HL-60 (cell line): ENCODE results near the gene DYRK1B.

ENCODE experiments used
- DNase-seq, 2 experiments: peaks; one replicate each; pipeline ENCODE4 v3.0.0-alpha.2; 2010 to 2020; ENCODE audit warnings: low read depth in 1 of 2, low spot score in 1 of 2
- H3K27ac ChIP-seq: fragments of 250-450 bp; sonication (Bioruptor Pico); replicated peaks from 2 replicates; pipeline ENCODE4 v1.5.1; 2020; ENCODE audit warnings: mild to moderate bottlenecking, moderate library complexity
- H3K27me3 ChIP-seq: fragments of 250-450 bp; sonication (Bioruptor Pico); 2 replicates; pipeline ENCODE4 v1.5.1; 2021; ENCODE audit warnings: mild to moderate bottlenecking, moderate library complexity; ENCODE audit not compliant: insufficient read depth, poor library complexity, severe bottlenecking
- H3K4me3 ChIP-seq: replicated peaks from 2 replicates; pipeline ENCODE4 v1.5.1; 2011; ENCODE audit warnings: mild to moderate bottlenecking, control low read depth, low read length; ENCODE audit not compliant: insufficient read depth
- GABPA ChIP-seq: IDR thresholded peaks from 2 replicates; pipeline ENCODE4 v1.6.1; 2012; ENCODE audit warnings: low read depth
- POLR2AphosphoS5 ChIP-seq: IDR thresholded peaks from 2 replicates; pipeline ENCODE4 v1.6.1; 2012; ENCODE audit warnings: low read depth
- REST ChIP-seq: IDR thresholded peaks from 2 replicates; pipeline ENCODE4 v1.6.1; 2012; ENCODE audit warnings: low read depth; ENCODE audit not compliant: insufficient replicate concordance
- SPI1 ChIP-seq: IDR thresholded peaks from 2 replicates; pipeline ENCODE4 v1.6.1; 2012; ENCODE audit warnings: low read depth, mild to moderate bottlenecking, borderline replicate concordance
- TF ChIP-seq, protein P1 (sequence below): IDR thresholded peaks from one replicate; pipeline ENCODE4 v1.5.1; 2011; ENCODE audit warnings: low read length, control low read depth, inconsistent platforms; ENCODE audit not compliant: insufficient read depth

The DYRK1B gene

GRCh38 chr19:39839678-39840327, 5.8 kb upstream of the DYRK1B start:
- DNase-seq = no peak
- Histone ChIP-seq H3K27me3 (no peaks in the 10 kb centered on the region), H3K27ac (no peak overlapping the region), H3K4me3 (no peak overlapping the region)
- TF ChIP-seq POLR2AphosphoS5 = no peak
- TF ChIP-seq, protein P1, sequence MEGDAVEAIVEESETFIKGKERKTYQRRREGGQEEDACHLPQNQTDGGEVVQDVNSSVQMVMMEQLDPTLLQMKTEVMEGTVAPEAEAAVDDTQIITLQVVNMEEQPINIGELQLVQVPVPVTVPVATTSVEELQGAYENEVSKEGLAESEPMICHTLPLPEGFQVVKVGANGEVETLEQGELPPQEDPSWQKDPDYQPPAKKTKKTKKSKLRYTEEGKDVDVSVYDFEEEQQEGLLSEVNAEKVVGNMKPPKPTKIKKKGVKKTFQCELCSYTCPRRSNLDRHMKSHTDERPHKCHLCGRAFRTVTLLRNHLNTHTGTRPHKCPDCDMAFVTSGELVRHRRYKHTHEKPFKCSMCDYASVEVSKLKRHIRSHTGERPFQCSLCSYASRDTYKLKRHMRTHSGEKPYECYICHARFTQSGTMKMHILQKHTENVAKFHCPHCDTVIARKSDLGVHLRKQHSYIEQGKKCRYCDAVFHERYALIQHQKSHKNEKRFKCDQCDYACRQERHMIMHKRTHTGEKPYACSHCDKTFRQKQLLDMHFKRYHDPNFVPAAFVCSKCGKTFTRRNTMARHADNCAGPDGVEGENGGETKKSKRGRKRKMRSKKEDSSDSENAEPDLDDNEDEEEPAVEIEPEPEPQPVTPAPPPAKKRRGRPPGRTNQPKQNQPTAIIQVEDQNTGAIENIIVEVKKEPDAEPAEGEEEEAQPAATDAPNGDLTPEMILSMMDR = no peak
- TF ChIP-seq GABPA = no peak
- TF ChIP-seq REST = no peak
- no peak for TF ChIP-seq SPI1

DNA sequence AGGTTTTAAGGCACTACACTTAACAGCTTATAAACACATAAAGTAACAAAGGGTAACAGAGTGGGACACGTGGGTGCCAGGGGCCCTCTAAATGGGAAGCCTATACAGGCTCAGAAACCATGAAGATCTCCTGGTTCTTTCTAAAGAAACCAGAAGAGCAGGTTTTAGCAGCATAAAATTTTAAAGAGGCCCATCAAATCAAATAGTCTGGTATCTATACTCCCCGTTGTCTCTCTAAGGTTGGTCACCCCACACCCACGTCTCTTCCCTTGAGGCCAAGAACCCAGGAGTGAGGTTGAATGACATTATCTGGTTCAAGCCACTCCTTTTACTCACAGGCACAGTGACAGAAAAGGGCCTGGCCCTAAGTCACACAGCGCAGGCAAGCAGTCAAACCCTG, 4.6 kb upstream of the DYRK1B start:
- no peaks in the 10 kb centered on the region for H3K27me3 ChIP-seq
- no peak for TF ChIP-seq GABPA
- TF ChIP-seq SPI1 = no peak
- TF ChIP-seq REST = no peak
- DNase-seq = no peak
- H3K4me3 ChIP-seq = no peak overlapping the region
- no peak overlapping the region for H3K27ac ChIP-seq

- Histone ChIP-seq H3K4me3 (no peak overlapping the region), H3K27me3 (no peaks in the 10 kb centered on the region), H3K27ac (no peak overlapping the region)
- DNase-seq = no peak
- TF ChIP-seq POLR2AphosphoS5 (no peak), SPI1 (no peak)
- TF ChIP-seq, protein P1 = no peak
These were observed 4.0 kb upstream of the DYRK1B start for GRCh38 chr19:39837978-39838377.

DNA sequence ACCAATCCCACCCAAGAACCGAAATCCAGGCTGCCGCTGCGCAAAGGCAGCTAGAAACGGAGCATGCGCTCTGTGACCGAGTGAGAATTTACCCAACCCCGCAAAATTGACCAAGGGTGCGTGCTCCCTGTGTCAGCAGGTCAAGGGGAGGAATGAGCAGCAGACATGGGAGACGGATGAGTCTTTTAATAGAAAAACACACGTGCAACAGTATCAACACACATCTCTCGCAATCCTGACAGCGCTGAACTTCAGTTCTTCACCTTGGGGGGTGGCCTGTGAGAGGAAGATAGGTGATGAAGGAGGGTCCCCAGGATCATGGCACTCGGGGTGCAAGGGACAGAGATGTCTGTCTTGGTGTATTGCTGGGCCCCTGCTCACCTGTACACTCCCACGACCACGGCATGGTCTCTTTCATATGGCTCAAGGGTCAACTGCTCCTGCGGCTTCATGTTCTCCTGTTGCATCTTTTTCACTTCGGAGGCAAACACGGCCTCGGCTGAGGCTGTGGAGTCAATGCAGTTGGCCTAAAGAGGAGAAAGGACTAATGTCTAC, 402 bp upstream of the DYRK1B start:
- DNase-seq = no peak
- no peak overlapping the region for H3K27ac ChIP-seq
- no peak for TF ChIP-seq SPI1
- TF ChIP-seq REST = no peak
- H3K27me3 ChIP-seq = no peaks in the 10 kb centered on the region
- no peak overlapping the region for H3K4me3 ChIP-seq
